HG03378 (cell line): ENCODE data around the gene HAUS2.
"Not testable (repeated sequence)": the region's sequence is repeated elsewhere in the genome, so short reads cannot be mapped to it uniquely, and the experiment has no call there.

ENCODE experiments used
- ATAC-seq: cut with Tn5 transposase; IDR thresholded peaks from one replicate; pipeline ENCODE4 v1.9.1; 2021; ENCODE audit warnings: mild to moderate bottlenecking, moderate library complexity; ENCODE audit not compliant: unreplicated experiment

Gene HAUS2

DNA sequence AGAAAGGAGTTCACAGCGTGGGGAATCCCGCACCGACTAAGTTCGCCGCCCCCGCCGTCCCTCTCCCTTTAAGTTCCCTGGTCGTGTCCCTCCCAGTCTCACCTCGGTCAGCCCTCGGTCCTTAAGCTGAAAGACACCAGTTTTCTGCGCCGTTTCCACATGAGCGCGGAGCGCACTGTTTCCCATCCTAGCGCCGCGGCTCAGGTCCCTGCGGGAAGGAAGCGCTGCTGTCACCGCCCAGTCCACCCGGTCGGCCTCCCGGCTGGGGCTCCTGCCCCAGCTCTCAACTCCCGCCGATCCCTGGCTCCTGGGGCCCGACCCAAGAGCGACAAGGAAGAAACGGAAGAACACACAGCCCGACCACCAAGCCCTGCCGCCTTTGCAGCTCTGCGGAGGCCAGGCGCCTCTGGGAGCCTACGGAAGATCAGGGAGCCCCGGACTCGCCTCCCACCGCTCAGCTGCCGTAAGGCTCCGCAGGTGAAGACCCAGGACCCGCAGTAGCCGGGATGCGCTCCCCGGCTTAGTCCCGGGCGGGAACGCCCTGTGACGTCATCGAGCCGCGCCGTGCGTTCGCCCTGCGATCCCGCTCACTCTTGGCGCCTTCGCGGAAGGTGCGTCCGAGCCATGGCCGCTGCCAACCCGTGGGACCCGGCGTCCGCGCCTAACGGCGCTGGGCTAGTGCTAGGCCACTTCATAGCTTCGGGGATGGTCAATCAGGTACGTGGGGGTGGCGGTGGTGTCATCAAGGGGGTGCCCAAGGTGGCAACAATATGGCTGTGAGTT, at the start of gene HAUS2, which contains the start of gene LRRC57:
HAUS2 (plus strand) TSS at position 590 of the 783 bp plus-strand sequence; CDS start at position 625, 35 bp downstream.
LRRC57 (minus strand) TSS at position 545 of the 783 bp plus-strand sequence; CDS start at position 186, 359 bp downstream.
- ATAC-seq = peak; percentile 67

GRCh38 chr15:42499858-42500609, 48.6 kb upstream of the HAUS2 start:
- no peak for ATAC-seq

DNA sequence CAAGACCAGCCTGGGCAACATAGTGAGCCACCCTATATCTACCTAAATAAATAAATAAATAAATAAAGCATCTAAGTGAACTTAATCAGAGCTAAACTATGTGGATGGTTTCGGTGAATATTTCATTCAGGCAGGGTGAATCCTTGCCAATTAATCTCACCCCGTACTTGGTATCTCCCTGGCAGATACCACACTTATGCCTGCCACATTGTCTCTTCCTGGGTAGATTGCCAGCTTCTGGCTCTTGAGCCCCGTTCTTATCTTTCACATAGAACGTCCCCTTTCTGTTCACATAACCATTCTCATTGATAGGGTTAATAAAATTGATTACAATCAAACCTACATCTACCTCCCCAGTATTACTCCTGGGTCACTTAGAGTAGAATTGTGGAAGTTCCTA, 46.2 kb upstream of the HAUS2 start:
- no peak for ATAC-seq

DNA sequence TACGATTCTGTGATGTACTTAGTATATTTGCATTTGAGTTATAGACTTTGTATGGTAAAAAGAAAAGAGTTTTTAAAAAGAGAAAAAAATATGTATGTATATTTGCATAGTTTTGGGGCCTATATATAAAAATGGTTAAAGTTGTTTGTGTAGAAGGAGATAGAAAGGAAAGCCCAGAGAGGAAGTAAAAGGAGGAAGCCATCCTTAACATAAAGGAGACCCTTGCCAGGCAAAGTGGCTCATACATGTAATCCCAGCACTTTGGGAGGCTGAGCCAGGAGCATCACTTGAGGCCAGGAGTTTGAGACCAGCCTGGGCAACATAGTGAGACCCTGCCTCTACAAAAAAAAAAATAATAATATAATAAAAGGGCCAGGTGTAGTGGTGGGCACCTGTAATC, 44.8 kb upstream of the HAUS2 start:
- no peak for ATAC-seq

DNA sequence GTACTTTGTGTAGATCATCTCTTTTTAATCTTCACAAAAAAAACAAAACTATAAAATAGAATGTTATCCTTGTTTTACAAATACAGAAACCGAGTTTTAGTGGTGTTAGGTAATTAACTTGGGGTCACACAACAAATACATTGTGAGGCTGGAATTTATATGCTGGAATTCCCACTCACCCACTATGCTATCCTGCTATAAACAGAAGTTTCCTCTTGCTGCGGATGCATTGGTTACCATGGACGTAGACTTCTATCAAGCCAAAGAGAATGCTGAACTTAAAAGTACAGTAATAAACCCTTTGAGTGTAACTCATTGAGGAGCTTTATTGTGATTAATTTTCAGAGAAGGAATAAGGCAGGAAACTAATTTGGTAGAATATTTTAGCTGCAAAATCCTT, 44.0 kb upstream of the HAUS2 start:
- ATAC-seq = peak; percentile 15

- no peak for ATAC-seq
These were observed 41.1 kb upstream of the HAUS2 start for GRCh38 chr15:42507514-42507913.

- no peak for ATAC-seq
These were observed 40.4 kb upstream of the HAUS2 start for GRCh38 chr15:42508263-42508690.

GRCh38 chr15:42510258-42511006, 38.2 kb upstream of the HAUS2 start:
- no peak for ATAC-seq

DNA sequence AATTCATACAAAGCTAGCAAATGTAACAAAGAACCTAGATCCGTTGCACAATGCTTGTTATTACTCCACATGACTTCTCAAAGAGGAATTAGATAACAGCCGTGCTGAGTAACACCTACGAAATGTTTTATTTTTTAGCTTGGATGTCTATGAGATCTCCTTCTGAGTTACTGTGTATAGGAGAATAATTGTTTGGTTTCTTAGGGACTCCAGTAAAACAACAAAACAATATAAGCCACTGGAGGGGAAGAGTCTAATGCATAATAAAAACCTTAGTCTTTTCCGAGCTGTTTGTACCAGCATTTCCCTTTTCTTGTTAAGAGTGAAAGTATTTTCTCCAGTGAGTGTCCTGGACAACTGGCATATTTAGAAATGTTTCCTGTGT, 37.6 kb upstream of the HAUS2 start:
- no peak for ATAC-seq

DNA sequence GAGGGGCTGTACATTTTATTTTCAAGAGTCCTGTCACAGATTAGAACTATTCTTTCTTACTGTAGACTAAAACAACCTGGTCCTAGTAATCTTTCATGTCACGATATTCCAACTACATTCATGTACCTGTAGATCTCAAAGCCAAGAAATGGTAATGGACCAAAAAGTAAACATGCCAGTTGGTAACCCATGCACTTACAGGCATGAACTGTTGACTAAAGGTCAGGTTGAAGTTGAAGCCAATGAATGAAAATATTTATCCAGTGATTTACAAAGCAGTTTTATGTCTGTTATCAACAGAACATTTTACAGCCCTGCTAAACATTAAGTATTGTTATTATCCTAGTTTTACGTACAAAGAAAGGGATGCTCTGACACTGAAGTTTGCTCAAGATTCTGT, 25.3 kb upstream of the HAUS2 start:
- no peak for ATAC-seq

- no peak for ATAC-seq
These were observed 19.7 kb upstream of the HAUS2 start for GRCh38 chr15:42528970-42529369.

DNA sequence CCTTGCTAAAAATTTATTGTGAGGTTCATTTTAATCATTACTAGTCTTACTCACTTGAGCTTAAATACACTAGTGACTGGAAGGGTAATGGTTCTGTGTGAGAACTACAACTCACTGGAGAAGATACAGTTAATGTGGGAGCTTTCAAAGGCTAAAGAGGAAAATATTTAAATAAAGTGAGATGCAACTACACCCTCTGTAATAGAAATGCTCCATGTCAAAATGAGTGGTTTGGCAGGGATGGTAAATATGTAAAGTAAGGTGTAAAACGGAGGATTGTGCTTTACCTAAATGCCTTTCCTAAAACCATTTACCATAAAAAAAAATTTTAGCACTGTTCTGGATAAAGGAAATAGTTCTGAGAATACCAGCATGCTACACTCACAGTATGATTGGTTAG, 15.4 kb upstream of the HAUS2 start:
- no peak for ATAC-seq

- no peak for ATAC-seq
These were observed 3.6 kb upstream of the HAUS2 start for GRCh38 chr15:42544853-42545629.

DNA sequence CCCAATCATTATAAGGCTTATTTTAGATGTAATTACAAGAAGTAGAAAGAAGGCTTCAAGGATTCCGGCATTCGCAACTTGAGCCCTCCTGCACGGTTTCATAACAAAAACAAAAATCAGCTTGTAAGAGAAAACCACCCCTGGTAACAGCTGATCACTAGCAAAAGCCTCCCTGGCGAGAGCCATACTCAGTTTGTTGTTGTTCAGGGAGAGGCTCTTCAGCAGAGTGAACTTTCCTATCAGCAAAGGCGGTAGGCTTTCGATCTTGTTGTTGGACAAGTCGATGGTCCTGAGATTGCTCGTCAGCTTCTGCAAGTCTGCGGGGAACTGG, 755 bp upstream of the HAUS2 start:
- ATAC-seq = peak; percentile 9

- peak; percentile 8 for ATAC-seq
These were observed 424 bp downstream of the HAUS2 start for GRCh38 chr15:42549032-42549491.

DNA sequence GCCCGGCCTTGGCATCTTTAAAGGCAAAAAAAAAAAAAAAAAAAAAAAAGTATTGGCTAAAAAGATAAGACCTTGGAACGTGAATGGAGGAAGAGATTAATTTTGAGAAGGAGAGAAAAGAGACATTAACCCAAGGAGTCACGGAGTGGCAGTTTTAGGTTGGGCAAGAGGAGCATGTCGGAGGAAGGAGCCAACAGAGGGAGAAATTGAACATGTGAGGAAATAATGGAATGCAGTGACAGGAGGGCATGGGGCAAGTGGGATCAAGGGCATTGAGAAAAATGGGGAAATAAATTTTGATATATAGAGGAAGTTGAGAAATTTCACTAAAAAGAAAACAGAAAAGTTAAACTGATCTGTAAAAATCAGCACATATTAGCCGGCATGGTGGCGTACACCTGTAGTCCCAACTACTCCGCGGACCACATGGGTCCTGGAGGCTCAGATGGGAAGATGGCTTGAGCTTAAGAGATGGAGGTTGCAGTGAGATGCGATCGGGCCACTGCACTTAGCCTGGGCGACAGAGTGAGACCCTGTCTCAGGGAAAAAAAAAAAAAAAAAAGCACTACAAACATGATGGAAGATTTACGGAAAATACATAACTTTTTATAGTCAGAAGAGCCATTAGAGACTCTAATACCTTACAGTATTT, 1.2 kb downstream of the HAUS2 start:
- ATAC-seq = no peak

DNA sequence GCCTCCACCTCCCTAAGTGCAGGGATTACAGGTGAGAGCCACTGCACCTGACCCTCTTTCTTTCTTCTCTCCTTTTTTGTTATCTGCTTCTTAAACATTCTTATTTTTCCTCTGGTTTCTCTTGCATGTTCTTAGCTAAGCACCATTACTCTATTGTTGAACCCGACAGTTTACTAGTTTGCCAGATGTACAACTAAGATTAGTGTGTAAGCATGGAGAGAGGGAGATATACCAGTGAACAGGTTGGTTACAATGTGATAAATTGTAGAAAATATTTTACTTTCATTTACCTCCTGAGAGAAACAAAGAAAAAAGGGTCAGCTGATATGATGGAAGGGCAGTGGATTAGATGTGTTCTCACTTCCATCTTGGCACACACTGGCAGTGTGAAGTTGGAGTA, 4.9 kb downstream of the HAUS2 start:
- ATAC-seq = no peak

- not testable (repeated sequence) for ATAC-seq
These were observed 8.0 kb downstream of the HAUS2 start for GRCh38 chr15:42556550-42557207.

DNA sequence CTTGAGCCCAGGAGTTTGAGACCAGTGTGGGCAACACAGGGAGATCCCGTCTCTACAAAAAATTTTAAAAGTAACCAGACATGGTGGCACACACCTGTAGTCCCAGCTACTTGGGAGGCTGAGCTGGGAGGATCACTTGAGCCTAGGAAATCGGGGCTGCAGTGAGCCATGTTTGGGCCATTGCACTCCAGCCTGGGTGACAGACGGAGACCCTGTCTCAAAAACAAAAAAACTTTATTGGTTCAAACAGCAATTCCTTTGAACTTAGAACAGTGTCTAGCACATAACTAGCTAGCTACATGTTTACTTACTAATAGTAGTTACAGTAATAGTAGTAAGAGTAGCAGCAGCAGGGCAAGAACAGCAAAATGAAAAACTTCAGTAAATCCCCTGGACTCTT, 10.1 kb downstream of the HAUS2 start:
- ATAC-seq = no peak
